MM.1S (cell line): ENCODE results near the gene TLE1.

Experiments
- CTCF ChIP-seq: fragments of 300-600 bp; sonication (generic); IDR thresholded peaks from 2 replicates; pipeline ENCODE4 v1.5.1; 2016; ENCODE audit warnings: antibody characterized with exemption, low read length, mixed read lengths
- EZH2 ChIP-seq: fragments of 300-600 bp; sonication (generic); optimal IDR thresholded peaks from 2 replicates; pipeline ENCODE3; 2017; ENCODE audit warnings: low read depth, mild to moderate bottlenecking, antibody characterized with exemption, low read length, mixed read lengths
- EZH2phosphoT487 ChIP-seq: fragments of 300-600 bp; sonication (generic); IDR thresholded peaks from 2 replicates; pipeline ENCODE4 v1.6.1; 2018; ENCODE audit warnings: antibody characterized with exemption, low read length

- TF ChIP-seq CTCF (no peak), EZH2 (no peak), EZH2phosphoT487 (no peak)
These were observed 33.3 kb downstream of the TLE1 start for GRCh38 chr9:81656004-81656403.
